Measurements from ENCODE around the gene LGI4.
A peak's percentile ranks its signal among the peaks of the same experiment; 100 is the strongest.

Gene LGI4

DNA sequence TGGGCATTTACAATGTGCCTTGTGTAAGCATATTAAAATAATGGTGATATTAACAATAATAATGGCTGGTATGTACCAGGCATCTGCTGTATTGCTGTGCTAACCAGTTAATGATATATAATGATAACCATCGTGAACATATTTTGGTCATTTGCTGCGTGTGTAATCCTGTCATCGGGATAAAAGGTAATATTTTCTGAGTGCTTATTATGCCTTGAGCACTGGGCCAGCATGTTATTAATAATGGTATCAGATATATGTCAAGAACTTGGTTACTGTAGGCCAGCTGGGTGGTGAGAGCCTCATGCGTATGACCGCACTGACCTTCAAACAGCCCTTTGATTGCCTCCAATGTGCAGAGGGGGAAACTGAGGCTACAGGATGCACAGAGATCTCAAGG, 41.4 kb downstream of the LGI4 start:
- DNase-seq: no peak
- no peak for TF ChIP-seq GATA1 (IDR thresholded peaks at IDR 0.05; ENCODE audit: low read depth, low read length)
- TF ChIP-seq POLR2A (IDR thresholded peaks at IDR 0.05; ENCODE audit: low read length): no peak

DNA sequence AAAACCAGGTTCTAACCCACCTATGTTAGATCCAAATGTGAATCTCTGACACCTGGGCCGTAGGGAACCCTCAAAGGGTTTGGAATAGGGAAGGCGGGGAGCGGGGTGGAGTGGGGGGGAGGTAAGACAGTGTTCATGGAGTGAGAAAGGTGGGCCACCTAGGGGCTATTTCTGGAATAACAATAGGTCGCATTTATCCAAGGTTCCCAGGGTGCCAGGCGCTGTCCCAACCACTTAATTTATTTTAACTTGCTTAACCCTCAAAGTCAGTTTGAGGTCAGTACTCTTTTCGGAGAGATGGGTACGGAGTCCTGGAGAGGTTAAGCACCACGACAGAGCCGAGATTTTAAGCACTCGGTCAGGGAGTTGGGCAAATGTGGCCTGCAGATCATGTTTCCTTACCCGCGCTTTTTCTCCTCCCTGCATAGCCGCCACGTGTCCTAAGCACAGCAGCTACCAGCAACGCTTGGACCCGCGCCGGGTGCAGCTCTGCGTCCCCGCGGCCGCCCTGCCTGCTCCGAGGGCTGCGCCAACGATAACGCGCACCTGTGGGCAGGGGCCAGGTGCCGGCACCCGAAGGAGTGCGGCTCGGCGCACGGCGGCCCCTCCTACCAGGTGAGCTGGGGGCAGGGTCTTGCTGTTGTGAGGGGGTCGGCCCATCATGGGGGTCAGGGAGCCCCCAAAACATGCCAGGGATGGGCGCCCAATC, 44.2 kb downstream of the LGI4 start:
- no peak for TF ChIP-seq POLR2A (IDR thresholded peaks at IDR 0.05; ENCODE audit: low read length)
- peak; percentile 32 to 49 for DNase-seq

DNA sequence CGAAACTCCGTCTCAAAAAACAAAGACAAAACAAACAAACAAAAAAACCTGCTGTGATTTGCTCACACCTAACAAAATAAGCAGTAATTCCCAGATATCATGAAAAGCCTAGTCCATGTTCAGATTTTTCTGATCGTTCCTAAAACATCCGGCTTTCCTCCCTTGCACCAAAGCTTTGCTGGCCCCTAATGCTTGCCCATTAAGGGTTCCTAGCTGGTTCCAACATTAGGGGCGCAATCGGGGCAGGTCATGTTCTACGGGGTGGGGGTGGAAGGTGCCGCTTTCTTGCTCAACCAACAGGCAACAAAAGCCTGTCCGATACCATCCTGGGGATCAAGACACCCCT, 44.7 kb downstream of the LGI4 start:
- DNase-seq: no peak
- TF ChIP-seq GATA1 (IDR thresholded peaks at IDR 0.05; ENCODE audit: low read depth, low read length) (no peak), POLR2A (IDR thresholded peaks at IDR 0.05; ENCODE audit: low read length) (no peak)

DNA sequence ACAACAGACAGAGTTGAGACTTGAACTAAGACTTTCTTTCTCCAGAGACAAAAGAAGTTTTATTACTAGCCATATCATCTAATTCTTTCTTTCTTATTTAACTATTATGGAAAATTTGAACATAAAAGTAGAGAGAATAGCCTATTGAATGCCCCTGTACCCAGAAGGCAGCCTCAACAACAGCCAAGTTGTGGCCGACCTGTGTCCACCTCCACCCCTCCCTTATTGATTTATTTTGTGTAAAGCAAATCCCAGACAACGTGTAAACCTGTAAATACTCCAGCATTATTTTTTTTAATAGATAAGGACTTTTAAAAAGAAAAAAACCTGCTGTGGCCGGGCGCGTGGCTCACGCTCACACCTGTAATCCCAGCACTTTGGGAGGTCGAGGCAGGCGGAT, 45.3 kb downstream of the LGI4 start:
- DNase-seq: no peak
- TF ChIP-seq POLR2A (IDR thresholded peaks at IDR 0.05; ENCODE audit: low read length) (no peak), GATA1 (IDR thresholded peaks at IDR 0.05; ENCODE audit: low read depth, low read length) (no peak)

DNA sequence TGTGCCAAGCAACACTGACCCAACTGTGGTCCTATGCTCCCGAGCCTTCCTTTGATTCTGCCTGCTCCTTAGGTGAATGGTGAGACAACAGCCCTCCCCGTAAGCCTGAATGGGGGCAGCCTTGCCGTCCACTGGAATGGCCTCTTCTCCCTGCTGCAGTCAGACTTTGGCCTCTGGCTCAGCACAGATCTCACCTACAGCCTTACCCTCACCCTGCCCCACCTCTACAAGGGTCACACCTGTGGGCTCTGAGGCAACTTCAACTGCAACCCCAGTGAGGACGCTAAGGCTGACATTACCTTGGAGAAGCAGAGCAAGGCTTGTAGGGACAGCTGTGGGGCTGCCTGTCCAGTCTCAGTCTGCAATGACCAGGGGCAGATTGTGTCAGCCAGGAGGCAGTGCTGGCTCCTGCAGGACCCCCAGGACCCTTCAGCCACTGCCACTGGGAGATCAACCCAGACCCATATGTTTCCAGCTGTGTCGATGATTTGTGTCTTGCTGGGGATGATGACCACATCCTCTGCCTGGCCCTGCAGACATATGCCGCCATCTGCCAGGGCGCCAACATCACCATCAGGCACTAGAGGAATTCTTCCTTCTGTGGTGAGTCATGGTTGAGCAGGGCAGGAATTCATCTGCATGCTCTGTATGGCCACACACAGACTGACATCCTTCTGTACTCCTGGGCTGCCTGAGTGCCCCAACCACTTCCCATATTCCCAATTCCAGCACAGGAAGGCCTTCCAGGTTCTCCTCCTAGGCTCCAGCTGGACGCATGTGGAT, 46.5 kb downstream of the LGI4 start:
- TF ChIP-seq POLR2A (IDR thresholded peaks at IDR 0.05; ENCODE audit: low read length) (no peak), GATA1 (IDR thresholded peaks at IDR 0.05; ENCODE audit: low read depth, low read length) (no peak)
- DNase-seq: no peak

DNA sequence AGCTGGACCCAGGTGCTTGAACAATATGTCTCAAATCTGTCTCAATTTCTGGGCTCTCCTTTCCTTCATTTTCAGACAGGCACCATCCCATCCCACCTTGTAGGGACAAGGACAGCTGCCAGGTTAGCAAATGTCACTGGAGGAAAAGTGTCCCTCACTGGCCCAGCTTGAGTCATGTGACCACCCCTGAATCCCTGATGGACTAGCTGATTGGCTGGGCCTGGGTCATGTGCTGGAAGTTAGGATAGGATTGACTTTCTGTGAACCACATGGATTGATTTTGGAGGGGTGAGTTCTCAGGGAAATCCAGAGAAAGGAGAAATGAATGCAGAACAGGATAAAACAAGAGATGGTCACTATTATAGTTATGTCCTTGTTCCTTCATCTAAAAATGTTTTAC, 47.5 kb downstream of the LGI4 start:
- no peak for TF ChIP-seq POLR2A (IDR thresholded peaks at IDR 0.05; ENCODE audit: low read length)
- no peak for TF ChIP-seq GATA1 (IDR thresholded peaks at IDR 0.05; ENCODE audit: low read depth, low read length)
- no peak for DNase-seq

DNA sequence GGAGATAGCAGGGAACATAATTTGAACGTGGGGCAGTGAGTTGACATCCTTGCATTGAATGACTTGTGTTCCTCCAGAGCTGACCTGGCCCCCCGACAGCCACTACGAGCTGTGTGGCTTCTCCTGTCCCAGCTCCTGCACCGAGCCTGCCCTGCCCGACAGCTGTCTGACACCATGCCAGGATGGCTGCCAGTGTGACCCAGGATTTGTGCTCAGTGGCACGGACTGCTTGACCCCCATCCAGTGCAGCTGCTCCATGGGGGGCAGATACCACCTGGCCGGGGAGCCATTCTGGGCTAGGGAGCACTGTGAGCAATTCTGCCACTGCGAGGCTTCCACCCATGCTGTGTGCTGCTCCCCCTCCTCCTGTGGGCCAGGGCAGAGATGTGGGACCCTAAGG, 48.4 kb downstream of the LGI4 start:
- no peak for DNase-seq
- no peak for TF ChIP-seq GATA1 (IDR thresholded peaks at IDR 0.05; ENCODE audit: low read depth, low read length)
- no peak for TF ChIP-seq POLR2A (IDR thresholded peaks at IDR 0.05; ENCODE audit: low read length)

DNA sequence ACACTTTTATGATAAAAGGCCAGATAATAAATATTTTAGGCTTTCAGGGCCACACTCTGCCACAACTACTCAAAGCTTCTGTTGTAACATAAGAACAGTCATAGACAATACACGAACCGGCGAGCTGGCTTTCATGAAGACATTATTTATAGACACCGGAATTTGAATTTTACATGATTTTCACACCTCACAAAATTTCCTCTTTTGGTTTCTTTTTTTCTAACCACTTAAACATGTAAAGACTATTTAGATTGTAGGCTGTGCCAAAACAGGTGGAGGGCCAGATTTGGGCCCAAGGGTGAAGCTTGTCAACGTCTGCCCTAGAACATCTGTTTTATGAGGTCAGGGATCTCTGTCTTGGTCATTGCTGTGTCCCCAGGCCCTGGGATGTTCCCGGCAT, 48.9 kb downstream of the LGI4 start:
- TF ChIP-seq GATA1 (IDR thresholded peaks at IDR 0.05; ENCODE audit: low read depth, low read length) (no peak), POLR2A (IDR thresholded peaks at IDR 0.05; ENCODE audit: low read length) (no peak)
- no peak for DNase-seq

DNA sequence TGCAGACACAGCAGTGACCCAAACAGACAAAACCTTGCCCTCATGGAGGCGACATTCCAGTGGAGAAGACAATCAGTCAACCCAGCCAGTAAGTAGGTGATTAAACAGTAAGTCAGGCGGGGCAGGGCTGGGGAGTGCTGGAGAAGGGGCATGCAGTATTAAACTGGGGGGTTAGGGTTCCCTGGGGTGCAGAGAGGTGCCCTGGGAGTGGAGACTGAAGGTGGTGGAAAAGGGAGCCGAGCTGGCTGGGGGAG, 50.4 kb downstream of the LGI4 start:
- DNase-seq: no peak
- TF ChIP-seq GATA1 (IDR thresholded peaks at IDR 0.05; ENCODE audit: low read depth, low read length): no peak
- no peak for TF ChIP-seq POLR2A (IDR thresholded peaks at IDR 0.05; ENCODE audit: low read length)

DNA sequence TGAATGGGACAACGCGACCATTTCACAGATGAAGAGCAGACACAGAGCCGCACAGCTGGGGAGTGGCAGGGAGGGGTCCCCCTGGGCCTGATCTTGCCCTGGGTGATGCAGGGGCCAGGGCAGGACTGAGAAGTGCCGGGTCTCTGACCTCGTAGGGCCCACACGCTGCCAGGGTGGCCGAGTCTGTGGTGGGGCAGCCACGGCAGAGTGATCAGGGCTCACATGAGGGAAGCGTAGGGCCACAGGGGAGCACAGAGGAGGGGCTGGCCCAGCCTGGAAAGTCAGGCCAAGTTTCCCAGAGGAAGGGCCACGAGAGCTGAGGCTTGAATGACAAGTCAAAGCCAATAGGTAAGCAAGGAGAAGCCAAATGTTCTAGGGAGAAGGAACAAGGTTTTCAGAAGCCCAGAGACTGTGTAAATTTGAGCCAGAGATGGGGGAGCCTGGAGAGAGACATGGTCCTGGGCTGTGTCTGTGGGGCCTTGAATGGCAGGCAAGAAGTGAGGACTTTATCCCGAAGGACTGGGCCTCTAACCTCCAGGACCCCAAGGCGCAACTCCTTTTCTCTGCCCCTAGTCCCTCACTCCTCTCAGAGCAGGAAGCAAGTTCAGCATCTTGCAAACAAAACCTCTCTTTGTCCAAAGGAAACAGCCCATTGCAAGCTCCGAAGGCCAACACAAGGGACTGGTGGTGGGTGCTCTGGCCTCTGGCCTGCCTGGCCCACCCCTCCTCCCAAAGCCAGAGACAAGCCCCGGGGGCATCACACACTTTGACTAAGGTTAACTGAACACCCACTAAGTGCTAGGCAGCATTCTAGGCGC, 51.0 kb downstream of the LGI4 start:
- TF ChIP-seq POLR2A (IDR thresholded peaks at IDR 0.05; ENCODE audit: low read length): no peak
- TF ChIP-seq GATA1 (IDR thresholded peaks at IDR 0.05; ENCODE audit: low read depth, low read length): no peak
- DNase-seq: no peak

DNA sequence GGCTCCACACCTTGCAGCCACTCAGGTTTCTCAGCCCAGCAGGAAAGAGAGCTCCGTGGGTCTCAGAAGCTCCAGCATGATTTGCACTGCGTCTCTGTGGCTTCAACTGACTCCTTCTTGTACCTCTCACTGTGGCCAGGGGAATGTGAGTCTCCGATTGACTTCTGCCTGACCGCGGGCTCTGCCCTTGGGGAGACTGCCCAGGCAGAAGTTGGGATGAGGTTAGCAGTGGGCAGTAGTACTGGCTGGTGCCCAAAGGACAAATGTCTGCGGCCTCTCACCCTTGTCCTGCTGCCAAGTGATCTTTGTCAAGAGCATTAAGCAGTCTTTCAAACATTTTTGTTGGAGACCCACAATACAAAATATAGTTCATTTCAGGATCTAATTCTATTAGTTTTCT, 53.7 kb downstream of the LGI4 start:
- no peak for DNase-seq
- TF ChIP-seq GATA1 (IDR thresholded peaks at IDR 0.05; ENCODE audit: low read depth, low read length) (no peak), POLR2A (IDR thresholded peaks at IDR 0.05; ENCODE audit: low read length) (no peak)

DNA sequence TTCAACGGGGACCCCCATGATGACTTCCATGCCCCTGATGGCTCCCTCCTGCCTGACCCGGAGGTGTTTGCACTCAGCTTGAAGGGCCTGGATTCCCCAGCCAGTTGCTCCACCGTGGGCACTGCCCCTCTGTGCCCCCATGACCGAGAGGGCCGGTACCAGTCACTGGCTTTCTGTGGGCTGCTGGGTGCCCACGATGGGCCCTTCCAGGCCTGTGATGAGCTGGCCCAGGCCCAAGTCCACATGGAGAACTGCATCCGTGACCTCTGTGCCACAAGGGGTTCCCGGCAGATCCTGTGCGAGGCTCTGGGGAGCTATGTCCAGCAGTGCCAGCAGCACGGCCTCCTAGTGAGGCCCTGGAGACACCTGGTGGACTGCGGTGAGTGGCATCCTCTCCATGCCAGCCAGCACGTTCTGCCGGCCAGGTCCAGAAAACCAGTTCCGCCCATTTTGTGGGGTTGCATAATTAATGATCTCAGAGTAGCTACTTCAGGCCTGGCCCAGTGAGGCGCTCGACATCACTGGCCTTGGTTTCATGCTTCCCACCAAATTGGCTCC, 54.2 kb downstream of the LGI4 start:
- TF ChIP-seq GATA1 (IDR thresholded peaks at IDR 0.05; ENCODE audit: low read depth, low read length) (no peak), POLR2A (IDR thresholded peaks at IDR 0.05; ENCODE audit: low read length) (no peak)
- DNase-seq: no peak

DNA sequence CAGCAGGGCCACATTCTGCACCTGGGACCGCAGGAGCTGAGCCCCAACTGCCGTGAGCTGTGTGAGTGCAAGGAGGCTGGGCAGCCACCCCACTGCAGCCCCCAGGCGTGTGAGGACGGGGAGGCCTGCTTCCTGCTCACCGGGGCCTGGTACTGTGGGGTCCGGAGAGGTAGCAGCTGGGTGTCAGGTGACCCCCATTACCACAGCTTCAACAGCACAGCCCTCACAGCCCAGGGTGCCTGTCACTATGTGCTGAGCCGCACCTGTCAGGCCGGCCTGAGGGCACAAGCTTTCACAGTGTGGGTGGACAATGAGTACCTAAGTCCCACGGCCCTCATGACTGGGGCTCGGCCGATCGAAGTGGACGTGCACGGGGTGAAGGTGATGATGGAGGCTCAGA, 55.0 kb downstream of the LGI4 start:
- no peak for TF ChIP-seq POLR2A (IDR thresholded peaks at IDR 0.05; ENCODE audit: low read length)
- TF ChIP-seq GATA1 (IDR thresholded peaks at IDR 0.05; ENCODE audit: low read depth, low read length): no peak
- DNase-seq: no peak

DNA sequence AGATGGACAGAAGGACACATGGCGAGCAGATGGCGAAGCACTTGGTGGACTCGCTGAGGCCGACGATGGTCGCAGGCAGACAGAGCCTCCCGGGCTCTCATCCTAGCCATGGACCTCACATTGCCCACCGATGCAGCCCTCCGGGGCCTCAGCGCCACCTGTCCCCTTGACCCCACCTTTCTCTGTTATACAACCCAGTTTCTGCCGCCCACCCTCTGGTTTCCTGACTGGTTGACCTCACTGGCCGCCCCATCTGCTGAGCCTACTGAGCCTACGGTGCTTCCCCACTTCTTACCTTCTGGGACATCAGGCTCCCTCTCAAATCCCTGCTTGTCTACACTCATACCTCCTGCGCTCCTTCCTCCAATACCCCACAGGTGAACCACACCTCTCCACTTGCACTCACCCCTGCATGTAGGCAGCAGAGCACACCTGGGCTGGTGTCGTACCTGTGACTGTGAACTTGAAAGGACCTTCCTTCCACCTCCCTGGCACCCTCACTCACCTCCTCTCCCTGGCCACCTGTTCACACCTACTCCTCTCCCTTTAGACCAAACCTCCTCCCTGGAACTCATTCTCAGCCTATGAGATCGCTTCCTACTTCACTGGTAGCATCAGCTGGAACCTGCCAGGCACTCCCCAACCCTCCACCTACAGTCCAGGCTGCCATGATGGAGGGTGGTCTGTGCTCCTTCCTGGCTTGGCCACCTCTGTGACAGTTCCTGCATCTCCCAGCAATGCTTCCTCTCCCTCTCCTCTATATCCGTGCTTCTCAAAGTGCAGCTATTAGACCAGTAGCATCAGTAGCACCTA, 57.2 kb downstream of the LGI4 start:
- no peak for DNase-seq
- TF ChIP-seq POLR2A (IDR thresholded peaks at IDR 0.05; ENCODE audit: low read length): no peak
- TF ChIP-seq GATA1 (IDR thresholded peaks at IDR 0.05; ENCODE audit: low read depth, low read length): no peak

Data from erythroblast (primary cell).